ENCODE measurements around the gene SORBS1.
"Not testable (repeated sequence)": the region's sequence is repeated elsewhere in the genome, so short reads cannot be mapped to it uniquely, and the experiment has no call there.

SORBS1 gene

GRCh38 chr10:95480102-95480900, 80.9 kb downstream of the SORBS1 start:
- DNase-seq = no peak

GRCh38 chr10:95478935-95479334, 82.2 kb downstream of the SORBS1 start:
- DNase-seq = no peak

- DNase-seq = no peak
These were observed 83.0 kb downstream of the SORBS1 start for GRCh38 chr10:95478185-95478584.

DNA sequence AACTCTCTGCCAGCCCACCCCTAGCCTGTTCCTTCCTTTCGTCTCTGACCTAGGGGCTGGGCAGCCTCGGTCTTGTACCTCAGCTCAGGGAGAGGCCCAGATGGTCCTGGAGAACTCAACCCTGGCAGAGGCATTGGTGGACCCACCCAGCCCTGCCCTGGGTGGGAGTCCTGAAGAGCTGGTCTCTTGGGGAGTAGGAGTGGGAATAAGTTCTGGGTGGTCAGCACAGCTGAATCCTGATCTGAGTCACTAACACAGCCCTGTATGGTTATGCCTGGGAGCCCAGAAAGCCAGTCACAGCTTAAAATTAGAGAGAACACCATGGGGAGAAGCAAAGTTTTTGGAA, 84.0 kb downstream of the SORBS1 start:
- DNase-seq = no peak

DNA sequence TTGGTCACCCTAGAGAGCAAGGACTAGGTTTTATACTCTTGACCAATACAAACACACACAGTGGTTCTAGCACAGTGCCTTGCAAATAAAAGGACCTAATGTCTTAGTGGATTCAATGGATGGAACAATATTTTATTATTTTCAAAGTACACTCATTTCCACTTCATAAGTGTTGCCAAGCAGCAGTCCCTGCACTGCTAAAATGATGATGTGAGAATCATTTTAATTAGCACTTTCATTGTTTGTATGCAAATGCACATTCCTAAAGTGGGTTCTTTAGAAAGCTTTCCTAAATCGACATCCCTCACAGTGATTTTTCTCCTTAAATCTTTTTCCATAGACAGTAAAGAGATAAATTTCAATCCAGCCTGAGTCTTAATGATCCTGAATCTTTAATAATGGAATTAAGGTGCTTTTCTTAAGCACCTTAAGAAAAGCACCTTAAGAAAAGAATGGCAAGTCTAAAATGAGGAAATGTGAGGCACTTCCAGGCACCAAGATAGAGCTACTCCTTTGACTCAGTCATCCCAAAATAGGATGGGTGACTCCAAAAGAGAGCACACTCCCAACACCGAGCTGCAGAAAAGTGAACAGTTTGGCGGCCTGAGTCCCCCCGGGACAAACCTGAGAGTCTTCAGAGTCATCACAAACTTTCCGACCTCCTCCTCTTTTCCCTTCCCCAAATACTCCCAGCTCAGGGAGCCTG, 84.5 kb downstream of the SORBS1 start:
- DNase-seq = no peak

- DNase-seq = no peak
These were observed 85.2 kb downstream of the SORBS1 start for GRCh38 chr10:95475827-95476468.

DNA sequence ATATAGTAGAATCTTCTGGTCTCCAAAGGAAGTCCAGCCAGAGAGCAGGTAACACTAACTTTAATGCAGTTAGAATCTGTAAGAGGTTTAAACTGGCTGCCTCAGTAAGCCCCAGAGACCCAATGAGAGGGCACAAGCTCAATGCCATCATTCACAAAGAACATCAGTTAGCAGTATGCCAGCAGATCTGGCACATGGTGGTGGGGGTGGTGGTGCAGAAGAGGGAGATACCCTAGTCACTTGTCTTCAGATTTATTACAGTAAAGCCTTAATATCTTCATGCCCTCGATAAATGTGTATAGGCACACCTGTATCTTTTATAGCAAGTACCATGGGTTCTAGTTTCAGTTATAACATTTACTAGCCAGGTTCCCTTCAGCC, 86.2 kb downstream of the SORBS1 start:
- no peak for DNase-seq

- no peak for DNase-seq
These were observed 86.8 kb downstream of the SORBS1 start for GRCh38 chr10:95474228-95475002.

- DNase-seq = no peak
These were observed 88.7 kb downstream of the SORBS1 start for GRCh38 chr10:95472304-95473088.

DNA sequence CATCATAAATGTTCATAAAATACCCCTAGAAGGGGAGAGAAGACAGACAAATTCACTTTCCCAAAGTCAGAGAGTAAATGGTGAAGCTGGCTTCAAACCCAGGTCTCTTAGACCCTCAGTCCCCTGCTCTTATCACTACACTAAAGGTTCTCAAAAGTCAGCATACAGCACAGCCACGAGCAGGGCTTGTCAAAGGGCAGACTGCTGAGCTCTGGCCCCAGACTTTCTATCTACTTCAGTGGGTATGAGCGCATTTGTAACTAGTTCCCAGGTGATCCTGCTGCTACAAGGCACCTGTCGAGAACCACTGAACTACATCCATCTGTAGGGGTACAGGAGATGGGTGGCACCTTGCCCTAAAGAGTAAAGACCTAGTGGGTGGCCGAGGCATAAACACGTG, 91.5 kb downstream of the SORBS1 start:
- no peak for DNase-seq

GRCh38 chr10:95469251-95469650, 91.9 kb downstream of the SORBS1 start:
- DNase-seq = no peak

- DNase-seq = not testable (repeated sequence)
These were observed 93.5 kb downstream of the SORBS1 start for GRCh38 chr10:95467642-95468041.

DNA sequence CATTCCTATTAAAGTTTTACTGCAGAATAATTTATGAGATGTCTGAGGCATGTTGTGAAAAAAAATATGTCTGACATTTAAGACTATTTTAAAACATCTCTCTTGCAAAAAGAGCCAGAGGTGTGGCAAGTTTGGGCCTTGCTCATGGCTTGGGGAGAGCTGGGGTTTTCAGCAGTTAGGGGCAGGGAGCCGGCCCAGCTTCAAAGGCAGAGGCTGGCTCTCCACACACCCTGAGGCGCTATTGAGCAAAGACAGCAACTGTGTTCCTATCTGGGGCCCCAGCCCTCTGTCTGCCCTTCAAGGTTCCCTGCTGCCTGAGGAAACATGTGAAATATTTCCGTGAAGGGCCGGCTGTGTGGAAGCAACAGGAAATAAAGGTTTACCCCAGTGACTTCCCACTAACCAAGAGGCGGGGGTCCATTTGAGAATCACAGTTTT, 94.0 kb downstream of the SORBS1 start:
- DNase-seq = no peak

DNA sequence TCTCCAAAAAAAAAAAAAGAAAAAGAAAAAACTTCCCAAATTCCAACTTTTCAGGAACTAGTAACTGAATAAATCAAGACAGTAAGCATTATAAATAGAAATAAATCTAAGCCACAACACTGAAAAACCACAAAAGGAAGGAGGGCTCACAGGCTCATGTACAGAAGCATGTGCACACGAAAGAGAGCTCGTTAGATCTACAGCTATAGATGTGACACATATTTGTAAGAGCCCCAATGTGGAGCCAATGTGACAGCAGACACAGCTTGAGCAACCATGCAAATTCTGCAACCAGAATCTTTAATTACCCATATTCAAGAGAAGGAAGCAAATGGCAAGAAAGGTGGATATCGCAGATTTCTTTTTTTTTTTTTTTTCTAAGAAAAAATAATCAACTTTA, 94.7 kb downstream of the SORBS1 start:
- no peak for DNase-seq

GRCh38 chr10:95464280-95464679, 96.9 kb downstream of the SORBS1 start:
- no peak for DNase-seq

- DNase-seq = no peak
These were observed 98.2 kb downstream of the SORBS1 start for GRCh38 chr10:95462740-95463667.

DNA sequence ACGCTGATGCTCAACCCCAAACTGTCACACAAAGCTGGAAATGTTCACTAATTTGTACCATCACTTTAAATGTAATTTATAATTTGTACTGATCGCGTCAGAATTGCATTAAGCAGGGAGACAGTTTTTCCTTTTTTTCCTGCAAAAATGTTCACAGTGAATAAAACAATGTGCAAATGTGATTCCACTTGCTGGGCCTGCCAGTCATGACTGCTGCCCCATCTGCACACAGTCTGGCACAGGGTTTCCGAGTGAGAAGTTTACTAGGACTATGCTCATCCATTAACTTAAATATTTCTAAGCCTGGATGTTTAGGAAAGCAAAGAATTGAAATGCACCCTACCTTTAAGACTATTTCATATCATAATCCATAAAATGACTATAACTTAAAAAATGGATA, 99.6 kb downstream of the SORBS1 start:
- DNase-seq = no peak

DNA sequence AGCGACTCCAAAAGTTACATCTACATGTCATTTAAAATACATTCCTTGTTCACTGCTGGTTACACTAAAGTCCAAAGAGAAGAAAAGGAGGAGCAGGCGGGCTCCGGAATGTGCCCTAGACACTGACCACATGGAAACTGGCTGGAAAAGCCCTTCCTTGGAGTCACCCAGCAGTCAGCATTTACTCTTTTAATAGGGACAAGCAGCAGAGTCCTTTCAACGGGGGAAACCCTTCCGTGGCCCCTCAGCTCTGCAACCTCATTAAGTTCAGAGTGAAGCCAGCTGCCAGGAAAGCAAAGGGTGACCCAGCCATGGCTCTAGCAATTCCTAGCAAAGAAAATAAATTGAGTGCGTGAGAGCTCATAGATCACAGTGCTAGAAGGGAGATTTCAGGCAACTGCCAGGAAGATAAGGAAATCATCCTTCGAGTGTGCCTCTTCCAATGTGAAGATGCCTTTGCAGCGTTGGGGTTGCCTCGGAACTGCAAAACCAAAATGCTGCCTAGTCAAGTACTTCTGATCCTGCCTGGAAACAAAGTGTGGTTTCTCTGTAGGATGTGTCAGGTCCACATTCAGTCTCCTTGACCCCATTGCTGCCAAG, 101.6 kb downstream of the SORBS1 start:
- DNase-seq = no peak

GRCh38 chr10:95458871-95459270, 102.3 kb downstream of the SORBS1 start:
- DNase-seq = no peak

DNA sequence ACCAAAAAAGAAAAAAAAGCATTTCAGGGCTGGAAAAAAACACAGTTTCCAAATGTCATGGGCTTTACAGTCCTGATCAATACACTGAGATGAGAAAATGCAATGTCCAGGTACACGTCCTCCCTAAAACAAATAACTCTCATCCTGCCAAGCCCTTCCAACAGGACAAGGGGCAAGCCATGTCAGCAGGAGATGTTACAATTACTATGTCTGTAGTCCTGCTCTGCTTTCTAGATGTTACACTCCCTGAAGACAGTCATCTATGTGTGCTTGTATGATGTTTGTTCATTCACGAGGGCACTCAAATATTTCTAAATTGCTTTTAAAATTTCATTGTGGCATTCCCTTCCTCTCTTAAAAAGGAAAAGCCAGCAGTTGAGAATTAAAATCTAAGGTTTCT, 103.2 kb downstream of the SORBS1 start:
- DNase-seq = no peak
